GM13976 (cell line): ENCODE measurements around the gene NAP1L4.

ENCODE experiments used
- DNase-seq: peaks from one replicate; pipeline ENCODE4 v3.0.0; 2012; ENCODE audit warnings: low spot score
- in situ Hi-C: fragments of 300-500 bp; cut with MboI; formaldehyde crosslinking; loops from one replicate; pipeline ENCODE4 v1.12.0; 2022; ENCODE audit warnings: low sequenced_read_pairs, mixed read lengths, inconsistent platforms; ENCODE audit not compliant: unreplicated experiment
- TF ChIP-seq, protein P1 (sequence below): IDR thresholded peaks from 2 replicates; pipeline ENCODE4 v1.5.1; 2012; ENCODE audit warnings: borderline replicate concordance, mild to moderate bottlenecking; ENCODE audit not compliant: insufficient read depth; ENCODE audit errors: extremely low read depth, missing control alignments, control extremely low read depth

NAP1L4 gene

DNA sequence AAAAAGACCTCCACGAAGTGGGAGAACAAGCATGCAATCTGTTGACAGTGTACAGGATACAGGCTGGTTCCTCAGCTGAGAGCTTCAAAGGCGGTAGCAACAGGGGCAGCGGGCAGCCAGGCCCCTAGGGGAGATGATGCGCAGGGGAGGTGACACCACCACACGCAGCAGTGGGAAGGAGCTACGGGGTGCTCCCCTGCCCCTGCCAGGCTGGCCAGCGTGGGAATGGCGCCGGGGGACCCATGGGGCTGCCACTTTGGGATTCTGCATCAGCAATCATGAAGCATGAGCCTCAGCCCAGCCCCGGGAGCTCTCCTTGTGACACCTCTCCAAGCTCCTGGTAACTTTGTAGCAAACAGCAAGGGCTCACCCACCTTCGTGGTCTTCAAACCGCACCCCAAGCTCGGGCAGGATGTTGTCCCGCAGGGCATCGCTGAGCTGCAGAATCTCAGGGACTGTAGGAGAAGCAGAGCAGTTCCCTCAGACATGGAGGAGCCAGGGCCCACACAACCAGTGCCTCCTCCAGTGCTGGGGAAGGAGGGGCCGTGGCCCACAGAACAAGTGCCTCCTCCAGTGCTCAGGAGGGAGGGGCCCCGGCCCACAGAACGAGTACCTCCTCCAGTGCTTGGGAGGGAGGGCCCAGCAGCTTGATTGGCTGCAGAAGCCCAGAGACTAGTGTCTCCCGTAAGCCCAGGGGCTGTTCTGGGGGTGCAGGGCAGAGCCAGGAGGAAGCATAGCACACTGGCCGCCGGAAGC, 14.6 kb upstream of the NAP1L4 start:
- TF ChIP-seq, protein P1, sequence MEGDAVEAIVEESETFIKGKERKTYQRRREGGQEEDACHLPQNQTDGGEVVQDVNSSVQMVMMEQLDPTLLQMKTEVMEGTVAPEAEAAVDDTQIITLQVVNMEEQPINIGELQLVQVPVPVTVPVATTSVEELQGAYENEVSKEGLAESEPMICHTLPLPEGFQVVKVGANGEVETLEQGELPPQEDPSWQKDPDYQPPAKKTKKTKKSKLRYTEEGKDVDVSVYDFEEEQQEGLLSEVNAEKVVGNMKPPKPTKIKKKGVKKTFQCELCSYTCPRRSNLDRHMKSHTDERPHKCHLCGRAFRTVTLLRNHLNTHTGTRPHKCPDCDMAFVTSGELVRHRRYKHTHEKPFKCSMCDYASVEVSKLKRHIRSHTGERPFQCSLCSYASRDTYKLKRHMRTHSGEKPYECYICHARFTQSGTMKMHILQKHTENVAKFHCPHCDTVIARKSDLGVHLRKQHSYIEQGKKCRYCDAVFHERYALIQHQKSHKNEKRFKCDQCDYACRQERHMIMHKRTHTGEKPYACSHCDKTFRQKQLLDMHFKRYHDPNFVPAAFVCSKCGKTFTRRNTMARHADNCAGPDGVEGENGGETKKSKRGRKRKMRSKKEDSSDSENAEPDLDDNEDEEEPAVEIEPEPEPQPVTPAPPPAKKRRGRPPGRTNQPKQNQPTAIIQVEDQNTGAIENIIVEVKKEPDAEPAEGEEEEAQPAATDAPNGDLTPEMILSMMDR: no peak
- in situ Hi-C loops: no loop called here
- DNase-seq: no peak

DNA sequence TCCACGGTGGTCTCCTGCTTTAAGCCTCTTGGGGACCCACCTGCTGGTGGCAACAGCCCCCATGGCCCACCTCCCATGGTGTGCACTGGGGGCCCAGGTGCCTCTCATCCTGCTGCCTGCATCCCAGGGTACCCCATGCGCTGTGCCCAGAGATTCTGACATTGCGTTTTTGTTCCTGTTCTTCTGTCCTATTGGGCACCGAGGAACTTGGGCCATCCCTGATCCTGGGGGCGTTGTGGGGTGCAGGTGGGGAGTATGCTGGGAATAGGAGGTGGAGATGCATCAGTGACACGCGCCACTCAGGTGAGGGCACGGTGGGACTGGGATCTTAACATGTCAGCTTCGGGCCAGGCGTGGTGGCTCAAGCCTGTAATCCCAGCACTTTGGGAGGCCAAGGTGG, 12.4 kb upstream of the NAP1L4 start:
- TF ChIP-seq, protein P1: no peak
- in situ Hi-C loops: no loop called here
- no peak for DNase-seq

DNA sequence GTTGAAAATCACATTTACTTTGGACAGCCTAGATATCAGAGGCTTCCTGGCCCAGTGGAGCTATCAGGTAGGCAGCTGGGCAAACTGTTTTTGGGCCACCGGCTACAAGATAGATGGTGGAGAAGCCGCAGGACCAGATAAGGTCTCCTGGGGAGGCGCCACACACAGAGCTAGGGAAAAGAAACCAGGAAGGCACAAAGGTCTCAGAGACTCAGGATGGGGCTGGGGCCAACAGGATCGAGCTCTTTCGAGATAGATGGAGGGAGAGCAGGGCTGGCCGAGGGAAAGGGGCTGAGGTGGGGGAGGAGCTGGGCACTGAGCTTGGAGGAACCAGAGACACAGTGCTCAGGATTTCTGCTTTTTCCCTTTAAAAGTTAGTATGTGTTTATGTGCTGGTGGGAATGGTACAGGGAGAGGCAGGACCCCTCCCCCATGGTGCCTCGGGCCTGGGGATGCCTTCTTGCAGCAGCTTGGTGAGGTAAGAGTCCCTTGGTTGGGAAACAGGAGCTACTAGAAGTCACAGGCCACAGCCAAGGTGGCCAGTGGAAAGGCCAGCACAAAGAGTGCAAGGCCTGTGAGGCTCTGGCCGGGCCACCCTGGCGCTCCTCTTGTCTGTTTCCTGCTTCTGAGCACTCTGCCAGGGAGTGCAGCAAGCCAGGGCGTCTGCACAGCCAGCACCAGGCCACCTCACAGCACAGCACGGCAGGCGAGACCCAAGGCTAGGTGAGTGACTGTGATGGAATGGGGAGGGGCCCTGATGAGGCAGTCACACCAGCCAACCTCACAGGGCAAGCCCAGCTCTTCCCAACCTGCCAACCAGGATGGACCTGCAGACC, 11.5 kb upstream of the NAP1L4 start:
- TF ChIP-seq, protein P1: no peak
- in situ Hi-C loops: no loop called here

DNA sequence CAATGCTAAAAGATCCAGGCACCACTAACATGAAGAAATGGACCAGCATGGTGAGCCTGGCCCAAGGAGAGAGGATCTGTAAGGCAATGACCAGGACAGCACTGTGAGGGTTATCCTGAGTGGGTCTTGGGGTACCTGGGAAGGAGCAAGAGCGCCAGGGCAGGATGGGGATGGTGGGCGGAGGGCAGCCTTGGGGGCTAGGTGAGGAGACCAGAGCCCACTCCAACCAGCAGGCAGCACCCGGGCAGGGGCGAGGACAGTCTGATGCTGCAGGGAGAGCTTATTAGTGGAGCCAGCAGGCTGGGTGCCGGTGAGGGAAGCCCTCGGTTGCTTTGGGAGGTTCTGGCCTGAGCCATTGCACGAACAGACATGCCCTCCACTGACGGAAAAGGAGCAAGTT, 10.7 kb upstream of the NAP1L4 start:
- in situ Hi-C loops: no loop called here
- no peak for DNase-seq
- TF ChIP-seq, protein P1: no peak

More for the DNA sequence above, 11.5 kb upstream of the NAP1L4 start:
- no peak for DNase-seq

DNA sequence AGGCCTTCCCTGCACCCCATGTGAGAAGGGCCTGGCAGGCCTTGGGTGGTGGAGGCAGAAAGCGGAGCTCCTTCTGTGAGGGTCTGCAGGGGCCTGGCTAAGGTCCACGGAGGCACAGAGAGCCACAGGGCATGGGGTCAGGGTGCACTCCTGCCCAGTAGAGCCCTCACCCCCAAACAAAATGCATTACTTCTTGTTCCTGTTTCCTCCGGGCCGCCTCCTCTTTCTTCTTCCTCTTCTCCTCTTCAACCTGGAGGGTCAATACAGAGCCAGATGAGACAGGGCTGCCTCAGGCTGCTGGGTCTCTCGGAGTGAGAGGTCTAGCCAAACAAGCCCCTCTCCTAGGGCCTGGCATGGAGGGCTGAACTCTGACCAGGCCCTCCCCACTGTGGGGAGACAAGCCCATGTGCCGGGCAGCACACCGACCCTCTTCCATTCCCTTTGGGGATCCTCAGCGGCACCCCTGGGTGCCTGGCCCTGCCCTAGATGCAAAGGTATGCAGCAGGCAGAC, 10.3 kb upstream of the NAP1L4 start:
- TF ChIP-seq, protein P1: no peak
- no peak for DNase-seq
- in situ Hi-C loops: no loop called here

DNA sequence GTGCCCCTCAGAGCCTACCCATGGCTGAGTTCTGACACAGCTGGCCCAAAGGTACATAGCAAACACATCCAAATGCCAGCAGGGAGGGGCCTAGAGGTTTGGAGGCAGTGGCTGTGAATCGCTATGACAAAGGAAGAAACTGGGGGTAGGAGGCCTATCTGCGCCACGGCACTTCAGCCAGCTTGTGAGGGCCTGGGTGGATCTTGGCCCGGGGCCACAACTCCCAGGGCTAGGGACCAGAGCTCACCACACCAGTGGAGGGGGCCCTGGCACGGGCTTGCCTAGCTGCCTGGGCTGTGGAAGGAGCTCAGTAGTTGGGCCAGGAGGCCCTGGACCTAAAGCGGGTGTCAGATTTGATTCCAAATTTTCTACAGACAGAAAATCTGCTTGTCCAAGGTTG, 9.4 kb upstream of the NAP1L4 start:
- in situ Hi-C loops: no loop called here
- DNase-seq: no peak
- TF ChIP-seq, protein P1: no peak
